GM13976 (cell line): ENCODE measurements around the gene MEGF11.

Experiments
- DNase-seq: peaks from one replicate; pipeline ENCODE4 v3.0.0; 2012; ENCODE audit warnings: low spot score
- in situ Hi-C: fragments of 300-500 bp; cut with MboI; formaldehyde crosslinking; loops from one replicate; pipeline ENCODE4 v1.12.0; 2022; ENCODE audit warnings: low sequenced_read_pairs, mixed read lengths, inconsistent platforms; ENCODE audit not compliant: unreplicated experiment
- TF ChIP-seq, protein P1 (sequence below): IDR thresholded peaks from 2 replicates; pipeline ENCODE4 v1.5.1; 2012; ENCODE audit warnings: borderline replicate concordance, mild to moderate bottlenecking; ENCODE audit not compliant: insufficient read depth; ENCODE audit errors: extremely low read depth, missing control alignments, control extremely low read depth

MEGF11 gene

DNA sequence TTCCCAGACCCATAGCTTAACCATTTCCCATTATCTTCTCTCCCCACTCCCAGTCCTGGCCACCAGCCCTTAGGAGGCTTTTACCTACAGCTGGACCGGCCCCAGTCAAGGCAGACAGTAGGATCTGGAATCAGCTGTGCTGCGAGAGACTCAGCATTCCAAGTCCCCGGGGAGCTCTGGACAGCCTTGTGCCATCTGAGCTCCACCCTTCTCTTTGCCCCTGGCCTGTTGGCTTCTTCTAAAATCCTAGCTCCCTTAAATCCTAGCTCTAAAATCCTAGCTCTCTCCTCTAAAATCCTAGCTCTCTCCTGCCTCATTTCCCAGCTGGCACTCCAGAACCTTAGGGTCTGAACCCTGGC lies 21.3 kb downstream of the MEGF11 start:
- no peak for DNase-seq
- in situ Hi-C loops: no loop called here
- TF ChIP-seq, protein P1, sequence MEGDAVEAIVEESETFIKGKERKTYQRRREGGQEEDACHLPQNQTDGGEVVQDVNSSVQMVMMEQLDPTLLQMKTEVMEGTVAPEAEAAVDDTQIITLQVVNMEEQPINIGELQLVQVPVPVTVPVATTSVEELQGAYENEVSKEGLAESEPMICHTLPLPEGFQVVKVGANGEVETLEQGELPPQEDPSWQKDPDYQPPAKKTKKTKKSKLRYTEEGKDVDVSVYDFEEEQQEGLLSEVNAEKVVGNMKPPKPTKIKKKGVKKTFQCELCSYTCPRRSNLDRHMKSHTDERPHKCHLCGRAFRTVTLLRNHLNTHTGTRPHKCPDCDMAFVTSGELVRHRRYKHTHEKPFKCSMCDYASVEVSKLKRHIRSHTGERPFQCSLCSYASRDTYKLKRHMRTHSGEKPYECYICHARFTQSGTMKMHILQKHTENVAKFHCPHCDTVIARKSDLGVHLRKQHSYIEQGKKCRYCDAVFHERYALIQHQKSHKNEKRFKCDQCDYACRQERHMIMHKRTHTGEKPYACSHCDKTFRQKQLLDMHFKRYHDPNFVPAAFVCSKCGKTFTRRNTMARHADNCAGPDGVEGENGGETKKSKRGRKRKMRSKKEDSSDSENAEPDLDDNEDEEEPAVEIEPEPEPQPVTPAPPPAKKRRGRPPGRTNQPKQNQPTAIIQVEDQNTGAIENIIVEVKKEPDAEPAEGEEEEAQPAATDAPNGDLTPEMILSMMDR: no peak

DNA sequence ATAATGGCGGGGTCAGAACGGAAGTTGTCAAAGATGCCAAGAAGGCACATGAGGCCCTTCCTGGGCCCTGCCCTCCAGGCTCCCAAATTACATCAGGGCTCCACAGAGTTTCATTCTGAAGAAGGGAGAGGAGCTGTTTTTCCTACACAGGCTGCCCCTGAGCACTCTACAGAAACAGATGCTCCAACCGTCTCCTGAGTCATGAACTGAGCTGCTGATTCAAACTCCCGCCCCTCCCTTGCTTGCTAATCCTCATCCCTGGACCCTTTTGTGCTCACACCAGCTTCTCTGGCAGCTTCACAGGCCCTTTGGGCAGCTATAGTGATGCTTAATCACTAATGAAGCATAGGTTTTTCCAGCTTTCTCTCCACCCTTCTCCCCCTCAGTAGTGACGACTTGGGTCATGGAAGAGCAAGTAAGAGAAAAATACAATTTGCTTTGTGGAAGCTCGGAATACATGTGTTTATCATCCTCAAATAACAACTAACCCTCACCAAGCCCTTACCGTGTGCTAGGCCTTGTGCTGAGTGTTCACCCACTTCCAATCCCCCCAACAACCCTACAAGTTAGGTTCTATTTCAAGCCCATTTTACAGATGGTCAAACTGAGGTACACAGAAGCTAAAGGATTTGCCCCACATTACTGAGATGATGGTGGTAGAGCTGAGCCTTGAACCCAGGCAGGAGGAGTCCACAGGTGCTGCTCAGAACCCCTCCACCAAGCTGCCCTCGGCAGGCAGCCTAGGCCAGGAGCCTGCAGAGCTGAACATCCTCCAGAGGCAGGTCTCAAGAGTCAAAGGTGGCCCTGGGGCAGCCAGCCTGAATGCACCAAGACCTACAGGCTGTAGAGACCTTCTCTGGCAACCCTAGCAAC lies 21.9 kb downstream of the MEGF11 start:
- TF ChIP-seq, protein P1: no peak
- DNase-seq: no peak
- in situ Hi-C loops: no loop called here

DNA sequence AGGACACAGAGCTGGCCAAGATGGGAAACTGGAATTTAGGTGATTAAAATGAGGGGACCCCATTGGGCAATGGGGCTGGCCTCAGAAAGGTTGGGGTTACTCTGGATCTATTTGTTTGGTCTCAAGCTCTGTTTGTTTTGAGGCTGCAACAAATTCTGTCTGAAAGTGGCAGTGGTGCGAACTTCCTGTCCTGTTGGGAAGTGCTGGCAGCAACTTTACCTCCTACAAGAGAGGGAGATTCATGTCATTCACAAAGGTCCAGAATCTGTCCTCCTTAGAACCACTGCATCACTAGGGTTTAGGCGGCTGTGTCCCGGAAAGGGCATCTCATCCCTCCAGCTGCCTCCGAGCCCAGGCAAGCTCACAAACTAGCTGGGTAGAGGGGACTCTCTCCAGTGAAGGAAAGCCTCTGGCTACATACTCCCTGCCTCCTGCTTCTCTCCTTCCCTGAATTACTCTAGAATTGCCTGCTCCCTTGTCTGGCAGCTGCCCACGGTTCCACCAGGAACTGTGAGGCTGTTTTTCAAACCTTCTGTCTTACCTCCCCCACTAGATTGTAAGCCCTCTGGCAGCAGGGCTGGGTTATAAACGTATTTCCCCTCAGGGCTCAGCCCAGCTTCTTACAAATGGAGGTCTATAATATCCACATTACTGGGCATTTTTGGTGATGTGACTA lies 23.6 kb downstream of the MEGF11 start:
- in situ Hi-C loops: no loop called here
- DNase-seq: no peak
- TF ChIP-seq, protein P1: no peak

DNA sequence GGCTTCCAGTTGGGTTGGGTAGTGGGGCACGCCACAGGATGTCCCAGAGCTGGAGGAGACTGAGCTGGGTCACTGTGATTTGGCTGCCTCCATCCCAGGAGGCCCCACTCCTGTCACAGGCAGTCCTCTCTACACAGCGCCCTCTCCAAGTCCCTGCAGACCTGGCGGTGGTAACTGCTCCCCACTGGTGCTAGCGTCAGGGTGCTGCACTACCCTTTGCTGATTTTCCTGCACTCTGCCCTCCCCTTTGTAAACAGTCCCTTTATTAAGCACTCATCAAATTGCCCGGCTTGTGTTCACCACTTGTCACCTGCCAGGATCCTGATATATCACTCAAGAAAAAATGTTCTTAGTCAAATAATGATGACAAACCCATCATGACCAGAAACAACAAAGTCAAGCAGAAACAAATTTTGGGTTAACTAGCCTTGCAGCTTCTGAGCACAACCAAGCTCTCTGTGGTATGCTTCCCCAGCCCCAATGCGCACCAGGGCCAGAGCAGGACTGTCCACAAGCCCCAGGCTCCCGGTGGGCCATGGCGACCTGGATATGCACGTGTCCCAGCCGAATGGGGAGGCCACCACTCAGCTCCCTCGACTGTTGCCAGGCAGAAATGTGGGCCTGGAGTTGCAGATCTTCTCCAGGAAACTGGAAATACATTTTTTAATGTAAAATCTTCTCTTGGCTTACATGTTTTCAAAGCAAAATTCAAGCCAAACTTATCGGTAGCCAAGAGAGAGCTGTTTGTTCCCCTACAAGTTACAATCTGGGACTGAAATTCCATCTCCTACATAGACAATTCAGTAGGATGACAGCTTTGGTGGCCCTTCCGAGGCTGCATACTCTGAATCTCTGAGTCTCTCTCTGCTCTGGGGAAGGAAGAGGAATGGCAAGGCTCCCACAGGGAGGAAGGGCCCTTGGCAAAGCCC lies 24.5 kb downstream of the MEGF11 start:
- TF ChIP-seq, protein P1: no peak
- no peak for DNase-seq

DNA sequence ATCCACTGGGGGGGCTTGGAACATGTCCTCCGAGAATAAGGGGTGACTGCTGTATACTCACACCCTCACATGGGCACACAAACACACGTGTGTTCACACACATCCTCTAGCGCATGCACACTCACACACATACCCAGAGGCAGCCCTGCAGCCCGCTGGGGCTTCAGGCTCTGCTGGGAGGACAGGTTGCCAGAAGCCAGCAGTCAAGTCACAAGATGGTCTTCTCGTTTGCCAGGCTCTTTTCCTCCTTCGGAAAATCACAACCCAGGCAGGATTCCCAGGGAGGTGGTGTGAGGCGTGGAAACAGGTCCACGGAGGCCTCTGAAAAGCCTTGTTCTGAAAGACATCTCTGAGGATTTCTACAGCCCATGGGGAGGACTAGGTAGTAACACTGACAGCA lies 26.8 kb downstream of the MEGF11 start:
- TF ChIP-seq, protein P1: no peak
- in situ Hi-C loops: no loop called here
- DNase-seq: no peak

More for the DNA sequence above, 24.5 kb downstream of the MEGF11 start:
- in situ Hi-C loops: no loop called here

DNA sequence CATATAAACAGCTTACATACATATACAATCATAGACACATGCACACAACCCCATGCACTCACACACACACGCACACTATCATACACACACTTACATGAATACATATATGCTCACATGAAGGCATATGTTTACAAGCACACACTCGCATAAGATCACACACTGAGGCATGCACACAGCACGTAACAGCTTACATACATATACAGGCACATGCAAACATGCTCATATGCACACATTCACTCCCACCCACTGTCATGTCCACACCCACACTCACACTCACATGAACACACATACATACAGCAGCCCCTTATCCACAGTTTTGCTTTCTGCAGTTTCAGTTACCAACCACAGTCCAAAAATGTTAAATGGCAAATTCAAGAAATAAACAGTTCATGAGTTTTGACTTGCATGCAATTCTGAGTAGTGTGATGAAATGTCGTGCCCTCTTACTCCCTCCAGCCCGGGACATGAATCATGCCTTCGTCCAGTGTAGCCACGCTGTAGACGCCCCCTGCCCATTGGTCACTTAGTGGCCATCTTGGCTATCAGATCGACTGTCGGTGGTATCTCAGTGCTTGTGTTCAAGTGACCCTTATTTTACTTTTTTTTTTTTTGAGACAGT lies 27.8 kb downstream of the MEGF11 start:
- DNase-seq: no peak
- in situ Hi-C loops: no loop called here
- TF ChIP-seq, protein P1: no peak
